GM18907 (cell line): ENCODE results near the gene CDC14A.

Experiments
- ATAC-seq: cut with Tn5 transposase; IDR thresholded peaks from one replicate; pipeline ENCODE4 v1.9.1; 2021; ENCODE audit warnings: mild to moderate bottlenecking, moderate library complexity; ENCODE audit not compliant: unreplicated experiment

CDC14A gene

GRCh38 chr1:100440075-100440809 lies 87.9 kb downstream of the CDC14A start:
- ATAC-seq: peak; percentile 51

GRCh38 chr1:100441146-100441545 lies 88.8 kb downstream of the CDC14A start:
- ATAC-seq: no peak

- no peak for ATAC-seq
Measured at GRCh38 chr1:100441651-100442050, 89.3 kb downstream of the CDC14A start.

GRCh38 chr1:100443811-100444571 lies 91.7 kb downstream of the CDC14A start:
- peak; percentile 80 for ATAC-seq

- ATAC-seq: no peak
Measured at GRCh38 chr1:100445565-100445964, 93.3 kb downstream of the CDC14A start.

- ATAC-seq: no peak
Measured at GRCh38 chr1:100448366-100448765, 96.1 kb downstream of the CDC14A start.

- ATAC-seq: peak; percentile 85
Measured at GRCh38 chr1:100449477-100449876, 97.2 kb downstream of the CDC14A start.

- peak; percentile 78 for ATAC-seq
Measured at GRCh38 chr1:100452641-100453040, 100.3 kb downstream of the CDC14A start.

GRCh38 chr1:100455478-100456072 lies 103.3 kb downstream of the CDC14A start:
- ATAC-seq: no peak

- ATAC-seq: no peak
Measured at GRCh38 chr1:100456880-100457279, 104.6 kb downstream of the CDC14A start.

- no peak for ATAC-seq
Measured at GRCh38 chr1:100457683-100458082, 105.4 kb downstream of the CDC14A start.

- ATAC-seq: no peak
Measured at GRCh38 chr1:100458661-100459357, 106.5 kb downstream of the CDC14A start.

- peak; percentile 93 for ATAC-seq
Measured at GRCh38 chr1:100459358-100460114, 107.2 kb downstream of the CDC14A start.

GRCh38 chr1:100461222-100461621 lies 108.9 kb downstream of the CDC14A start:
- ATAC-seq: no peak

- ATAC-seq: no peak
Measured at GRCh38 chr1:100462326-100463025, 110.2 kb downstream of the CDC14A start.

- peak; percentile 94 for ATAC-seq
Measured at GRCh38 chr1:100463791-100464424, 111.6 kb downstream of the CDC14A start.

GRCh38 chr1:100469578-100469977 lies 117.3 kb downstream of the CDC14A start:
- ATAC-seq: no peak

- ATAC-seq: no peak
Measured at GRCh38 chr1:100474834-100475233, 122.5 kb downstream of the CDC14A start.

- ATAC-seq: no peak
Measured at GRCh38 chr1:100476735-100477290, 124.5 kb downstream of the CDC14A start.
